Suppressor macrophage treated with lipopolysaccharide for 1 hour (primary cell): ENCODE data around the gene MYO1F.
A peak's percentile ranks its signal among the peaks of the same experiment; 100 is the strongest.
"Not testable (repeated sequence)": the region's sequence is repeated elsewhere in the genome, so short reads cannot be mapped to it uniquely, and the experiment has no call there.

Experiments used
- DNase-seq, 3 donors: peaks; one replicate each; pipeline ENCODE4 v3.0.0-alpha.2; 2020 to 2022

Gene MYO1F

DNA sequence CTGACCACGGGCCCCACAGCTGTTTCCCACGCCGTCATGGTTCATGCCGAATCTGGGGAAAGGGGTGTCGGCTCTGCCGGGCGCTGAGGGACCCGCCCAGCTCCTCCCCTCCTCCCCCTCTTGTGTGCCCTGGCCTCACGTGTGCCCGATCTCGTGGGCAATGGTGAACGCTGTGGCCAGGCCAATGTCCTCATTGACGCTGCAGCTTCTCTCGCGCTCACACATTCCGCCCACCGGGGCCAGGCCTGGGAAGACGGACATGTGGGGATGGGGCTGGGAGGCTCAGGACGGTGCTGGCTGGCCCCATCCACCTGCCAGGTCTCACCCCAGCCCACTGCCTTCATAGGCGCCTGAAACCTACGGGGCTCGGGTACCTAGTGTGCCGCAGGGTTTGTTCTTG, 18.9 kb upstream of the MYO1F start:
- DNase-seq = no peak

GRCh38 chr19:8595651-8596050, 18.4 kb upstream of the MYO1F start:
- DNase-seq = no peak

DNA sequence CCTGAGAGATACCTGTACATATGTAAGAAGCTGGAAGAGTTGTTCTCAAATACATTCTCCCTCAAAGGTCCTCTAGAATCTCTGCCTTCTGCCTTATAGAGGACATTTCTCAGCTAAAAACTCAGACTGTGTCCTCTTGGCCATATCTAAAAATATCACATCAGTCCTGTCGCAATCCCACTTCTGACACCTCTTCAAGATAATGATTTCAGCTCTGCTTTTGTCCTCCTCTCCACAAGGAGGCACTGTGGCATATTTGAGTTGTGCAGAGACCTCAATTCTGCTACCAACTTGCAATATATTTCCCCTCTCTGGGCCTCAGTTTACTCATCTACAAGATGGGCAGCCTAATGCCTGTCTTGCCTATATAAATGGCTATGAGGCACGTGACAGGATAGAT, 16.7 kb upstream of the MYO1F start:
- no peak for DNase-seq

- DNase-seq = peak; percentile 77 to 80 (median 79)
Measured at GRCh38 chr19:8592231-8593009, 15.2 kb upstream of the MYO1F start.

DNA sequence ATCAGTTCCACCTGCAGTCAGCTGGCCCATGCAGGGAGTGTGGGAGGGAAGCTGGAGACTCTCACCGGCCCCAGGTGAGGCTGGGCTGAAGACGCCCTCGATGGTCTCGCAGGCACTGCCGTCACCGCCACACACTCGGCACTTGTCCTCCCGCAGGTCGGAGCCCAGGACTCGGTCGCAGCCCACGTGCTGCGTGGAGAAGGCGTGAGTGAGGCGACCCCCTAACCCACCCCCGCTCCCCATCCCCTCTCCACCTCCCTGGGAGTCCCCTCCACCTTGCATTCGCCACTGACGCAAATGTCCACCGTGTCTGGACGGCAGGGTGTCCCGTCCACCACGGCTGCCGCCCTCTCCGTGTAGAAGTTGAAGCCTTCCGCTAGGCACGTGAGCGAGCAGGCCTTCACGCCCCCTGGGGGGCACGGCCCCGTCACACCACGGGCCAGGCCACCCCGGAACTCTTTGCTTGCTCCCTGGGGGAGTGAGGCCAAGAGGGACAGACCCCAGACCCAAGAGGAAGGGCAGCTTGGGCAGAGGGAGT, 12.0 kb upstream of the MYO1F start:
- DNase-seq = no peak

- peak; percentile 50 to 74 (median 55) for DNase-seq
Measured at GRCh38 chr19:8585894-8586750, 8.9 kb upstream of the MYO1F start.

DNA sequence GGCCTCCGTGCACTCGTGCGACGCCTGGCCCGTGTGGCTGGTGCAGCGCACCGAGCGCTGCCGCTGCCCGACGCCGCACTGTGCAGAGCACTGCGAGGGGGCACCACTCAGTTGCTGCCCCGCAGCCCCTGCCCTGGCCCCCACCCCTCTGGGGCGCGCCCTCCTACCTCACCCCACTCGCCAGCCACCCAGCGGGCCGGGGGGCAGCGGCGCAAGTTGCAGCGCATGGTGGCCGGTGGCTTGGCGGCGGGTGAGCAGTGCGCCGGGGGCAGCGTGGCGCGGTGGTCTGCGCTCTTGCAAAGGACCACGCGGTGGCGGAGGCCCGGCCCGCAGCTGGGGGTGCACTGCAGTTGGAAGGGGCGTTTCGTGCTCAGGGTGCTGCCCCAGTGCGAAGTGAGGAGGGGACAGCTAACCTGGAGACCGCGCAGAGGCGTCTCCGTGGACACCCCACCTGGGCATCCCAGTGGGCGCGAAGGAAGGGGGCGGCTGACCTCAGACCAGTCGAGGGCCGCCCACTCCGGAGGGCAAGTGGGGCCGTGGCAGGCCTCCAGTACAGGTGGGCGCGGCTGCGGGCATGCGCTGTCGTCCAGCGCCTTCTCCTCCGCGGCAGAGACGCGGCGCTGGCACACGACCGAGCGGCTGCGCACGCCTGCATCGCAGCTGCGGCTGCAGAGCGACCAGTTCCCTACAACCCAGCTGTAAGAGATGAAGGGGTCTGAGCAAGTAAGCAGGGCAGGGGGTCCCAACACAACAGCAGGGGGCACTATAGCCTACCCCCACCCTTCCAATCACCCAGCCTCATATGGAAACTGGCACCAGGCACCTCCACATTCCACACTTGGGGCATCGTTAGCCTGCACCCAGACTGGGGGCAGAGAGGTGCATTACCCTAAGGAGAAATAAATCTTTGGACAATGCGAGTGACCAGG, 8.0 kb upstream of the MYO1F start:
- DNase-seq = no peak

GRCh38 chr19:8580710-8581281, 3.6 kb upstream of the MYO1F start:
- peak; percentile 83 to 92 (median 88) for DNase-seq

- DNase-seq = peak; percentile 85 to 91 (median 90)
Measured at GRCh38 chr19:8578642-8579265, 1.5 kb upstream of the MYO1F start.

DNA sequence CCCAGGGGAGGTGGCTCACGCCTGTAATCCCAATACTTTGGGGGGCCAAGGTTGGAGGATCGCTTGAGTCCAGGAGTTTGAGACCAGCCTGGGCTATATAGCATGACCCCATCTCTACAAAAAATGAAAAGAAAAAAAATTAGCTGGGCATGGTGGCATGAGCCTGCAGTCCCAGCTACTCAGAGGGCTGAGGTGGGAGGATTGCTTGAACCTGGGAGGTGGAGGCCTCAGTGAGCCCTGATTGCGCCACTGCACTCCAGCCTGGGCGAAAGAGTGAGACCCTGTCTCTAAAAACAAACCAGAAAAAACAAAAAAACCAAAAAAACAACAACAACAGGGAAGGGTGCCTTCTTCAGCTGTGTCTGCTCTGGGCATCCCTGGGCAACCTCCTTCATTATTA, 499 bp upstream of the MYO1F start:
- no peak for DNase-seq

DNA sequence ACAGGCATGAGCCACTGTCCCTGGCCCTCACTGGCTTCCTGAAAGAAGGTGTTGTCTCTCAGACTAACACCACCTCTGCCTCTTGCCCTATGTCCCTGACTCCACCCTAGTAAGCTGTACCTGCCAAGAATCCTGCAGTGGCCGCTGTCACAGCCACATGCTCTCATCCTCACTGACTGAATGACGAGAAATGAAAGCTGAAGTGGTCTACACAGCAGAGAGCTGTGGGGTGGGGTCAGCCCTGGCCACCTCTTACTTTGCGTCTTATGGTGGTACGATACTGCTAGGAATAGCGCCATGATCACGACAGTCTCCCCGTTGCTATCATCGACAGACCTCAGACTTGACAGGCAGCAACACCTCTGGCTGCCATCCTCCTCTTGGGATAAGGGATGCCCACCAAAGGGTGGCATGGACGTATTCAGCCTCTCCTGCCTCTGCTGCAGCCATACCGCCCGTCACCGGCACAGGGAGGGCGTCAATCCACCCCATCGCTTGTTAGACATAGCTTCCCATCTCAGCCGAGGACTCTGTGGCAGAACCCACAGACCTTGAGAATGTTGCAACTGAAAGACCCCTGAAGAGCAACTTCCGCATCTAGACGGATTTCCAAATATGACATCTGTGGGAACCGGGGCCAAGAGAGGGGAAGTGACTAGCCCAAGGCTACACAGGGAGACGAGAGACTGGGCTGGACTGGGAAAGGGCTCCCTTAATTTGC, 809 bp downstream of the MYO1F start:
- peak; percentile 66 to 78 (median 71) for DNase-seq

GRCh38 chr19:8575467-8575997, 1.7 kb downstream of the MYO1F start:
- peak; percentile 26 to 36 (median 35) for DNase-seq

- not testable (repeated sequence) for DNase-seq
Measured at GRCh38 chr19:8574619-8574922, 2.7 kb downstream of the MYO1F start.

- peak in 2 of 3 donors; percentile 28 to 31 for DNase-seq
Measured at GRCh38 chr19:8573316-8573715, 3.9 kb downstream of the MYO1F start.

- peak; percentile 89 to 91 (median 90) for DNase-seq
Measured at GRCh38 chr19:8571006-8571411, 6.2 kb downstream of the MYO1F start.

DNA sequence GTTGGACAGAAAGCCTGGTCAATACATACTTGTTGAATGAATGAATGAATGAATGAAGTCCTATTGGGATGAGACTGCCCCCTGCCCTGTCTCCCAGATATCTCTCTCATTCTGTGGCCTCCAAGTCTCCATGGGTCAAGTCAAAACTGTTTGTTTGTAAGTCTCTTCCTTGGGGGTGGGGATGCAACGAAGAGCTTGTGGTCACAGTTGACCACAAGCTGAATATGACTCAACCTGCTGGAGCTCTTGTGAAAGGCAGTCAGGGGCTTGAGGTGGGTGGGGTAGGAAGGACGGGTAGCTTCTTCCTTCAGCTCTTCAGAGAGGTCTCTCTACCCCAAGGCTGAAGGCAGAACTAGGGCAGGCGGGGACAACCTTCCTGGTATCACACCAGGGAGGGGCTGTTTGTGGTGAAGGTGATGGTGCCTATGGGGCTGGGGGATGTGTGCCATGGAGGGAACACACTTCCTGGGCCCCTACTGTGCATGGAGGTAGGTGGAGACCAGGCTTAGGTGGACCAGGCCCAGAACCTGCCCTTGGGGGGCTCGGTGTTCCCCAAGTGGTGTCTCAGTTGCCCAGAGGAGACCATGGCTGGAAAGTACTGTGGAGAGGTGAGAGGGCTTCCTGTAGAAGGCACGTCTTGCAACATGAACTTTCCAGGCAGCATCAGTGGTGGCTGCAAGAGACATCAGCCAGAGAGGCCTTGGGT, 8.0 kb downstream of the MYO1F start:
- DNase-seq = peak; percentile 93 to 96 (median 93)

GRCh38 chr19:8567522-8568172, 9.6 kb downstream of the MYO1F start:
- DNase-seq = peak; percentile 67 to 76 (median 76)

DNA sequence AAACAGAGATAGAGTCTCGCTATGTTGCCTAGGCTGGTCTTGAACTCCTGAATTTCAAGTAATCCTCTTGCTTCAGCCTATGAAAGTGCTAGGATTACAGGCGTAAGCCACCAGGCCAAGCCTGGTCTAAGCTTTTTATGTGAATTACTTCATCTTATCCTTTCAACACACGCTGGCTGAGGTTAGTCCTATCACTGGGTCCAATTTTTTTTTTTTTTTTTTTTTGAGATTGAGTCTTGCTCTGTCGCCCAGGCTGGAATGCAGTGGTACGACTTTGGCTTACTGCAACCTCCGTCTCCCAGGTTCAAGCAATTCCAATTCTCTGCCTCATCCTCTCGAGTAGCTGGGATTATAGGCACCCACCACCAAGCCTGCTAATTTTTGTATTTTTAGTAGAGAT, 10.4 kb downstream of the MYO1F start:
- no peak for DNase-seq

- DNase-seq = peak; percentile 42 to 60 (median 46)
Measured at GRCh38 chr19:8564866-8565265, 12.4 kb downstream of the MYO1F start.
